Metanephros (tissue), 2 donors: ENCODE results near the gene LSAMP. TPM values are rescaled to one million over a fixed set of nuclear protein-coding genes. Genes with fewer than 3 reads are reported as not detected.

Experiments used
- small RNA-seq: library from RNA; depleted of rRNA; stranded (forward); fragments of <200 nt; gene quantifications from one replicate; pipeline ENCODE3, GENCODE V24; 2014; ENCODE audit warnings: low replicate concordance
- total RNA-seq: library from RNA; depleted of rRNA; stranded (reverse); fragments of >200 nt; gene quantifications from one replicate; pipeline ENCODE4 v1.2.3, GENCODE V29; 2014

The LSAMP gene
- 6.7 TPM for total RNA-seq

DNA sequence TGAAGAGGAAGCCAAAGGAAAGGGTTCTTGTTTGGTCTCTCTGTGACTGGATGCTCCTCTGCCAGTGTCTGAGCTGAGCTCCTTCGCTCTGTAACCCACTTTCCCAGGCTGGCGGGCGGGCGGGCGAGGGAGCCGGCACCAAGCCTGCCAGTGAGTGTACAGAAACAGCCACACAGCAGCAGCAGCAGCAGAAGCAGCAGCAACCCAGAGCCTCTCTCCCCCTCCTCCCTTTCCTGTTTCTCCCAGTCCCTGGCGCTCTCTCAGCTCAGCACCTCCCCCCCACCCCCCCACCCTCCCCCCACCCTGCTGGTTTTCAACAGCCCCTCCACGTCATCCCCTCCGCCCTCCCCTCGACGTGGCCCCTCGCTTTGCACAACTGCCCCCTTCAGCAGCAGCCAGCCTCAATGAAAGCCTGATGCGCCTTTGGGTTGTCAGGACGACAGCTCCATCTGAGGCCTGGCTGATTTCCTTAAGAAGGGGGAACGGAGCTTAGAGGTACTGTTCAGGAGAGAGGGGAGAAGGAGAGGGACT is at the start of gene LSAMP:
TSS of gene LSAMP (minus strand) at position 177 of the 531 bp plus-strand sequence.

Small RNA genes lying within 50 kb of the gene (small RNA-seq; reads per million reads assigned to genes)
- gene RN7SL815P = not detected
